Fibroblast of skin of scalp (primary cell): ENCODE results near the gene DNAH9.

Experiments
- DNase-seq: peaks from one replicate; pipeline ENCODE4 v3.0.0-alpha.2; 2013

The DNAH9 gene

GRCh38 chr17:11612956-11613355 is 14.7 kb downstream of the DNAH9 start:
- no peak for DNase-seq

GRCh38 chr17:11618861-11619566 is 20.7 kb downstream of the DNAH9 start:
- DNase-seq: no peak

- no peak for DNase-seq
Observed at GRCh38 chr17:11622492-11622891, 24.2 kb downstream of the DNAH9 start.

GRCh38 chr17:11624976-11625375 is 26.7 kb downstream of the DNAH9 start:
- no peak for DNase-seq

- DNase-seq: no peak
Observed at GRCh38 chr17:11625878-11626277, 27.6 kb downstream of the DNAH9 start.

- no peak for DNase-seq
Observed at GRCh38 chr17:11627301-11627940, 29.2 kb downstream of the DNAH9 start.

DNA sequence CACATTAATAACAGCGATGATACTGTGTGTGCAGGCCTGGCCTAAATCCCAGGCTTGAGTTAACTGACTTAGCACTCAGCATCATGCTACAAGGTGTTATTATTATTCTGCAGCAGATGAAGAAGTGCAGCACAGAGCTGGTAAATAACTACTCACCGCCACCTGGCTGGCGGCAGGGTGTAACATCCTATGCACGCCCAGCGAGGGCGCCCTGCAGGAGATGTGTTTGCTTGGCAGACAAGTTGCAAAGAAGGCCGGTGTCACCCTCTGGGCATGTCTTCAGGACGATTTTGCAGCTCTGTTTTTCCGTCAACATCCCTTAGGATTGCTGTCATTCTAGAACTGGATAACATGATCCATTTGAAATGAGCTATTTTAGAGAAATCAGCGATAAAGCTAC is 30.1 kb downstream of the DNAH9 start:
- DNase-seq: no peak

- no peak for DNase-seq
Observed at GRCh38 chr17:11628831-11629230, 30.6 kb downstream of the DNAH9 start.

DNA sequence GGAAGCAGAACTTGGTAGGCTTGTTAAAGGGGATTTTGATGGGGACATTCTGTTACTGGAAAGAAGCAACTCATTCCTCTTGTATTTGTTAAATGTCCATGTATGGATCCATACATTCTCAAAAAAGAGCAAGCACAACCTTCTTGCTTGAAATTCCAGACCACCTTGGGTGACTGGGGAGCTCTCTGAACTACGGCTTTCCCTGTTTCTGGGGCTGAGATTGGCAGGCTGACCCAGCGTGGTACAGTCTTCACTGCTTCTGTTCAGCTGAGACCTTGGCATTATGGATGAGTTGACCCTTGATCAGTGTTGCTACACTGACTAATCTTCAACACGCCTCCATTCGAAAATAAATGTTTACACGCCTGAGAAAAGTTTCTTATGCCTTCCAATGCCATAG is 38.5 kb downstream of the DNAH9 start:
- DNase-seq: no peak

DNA sequence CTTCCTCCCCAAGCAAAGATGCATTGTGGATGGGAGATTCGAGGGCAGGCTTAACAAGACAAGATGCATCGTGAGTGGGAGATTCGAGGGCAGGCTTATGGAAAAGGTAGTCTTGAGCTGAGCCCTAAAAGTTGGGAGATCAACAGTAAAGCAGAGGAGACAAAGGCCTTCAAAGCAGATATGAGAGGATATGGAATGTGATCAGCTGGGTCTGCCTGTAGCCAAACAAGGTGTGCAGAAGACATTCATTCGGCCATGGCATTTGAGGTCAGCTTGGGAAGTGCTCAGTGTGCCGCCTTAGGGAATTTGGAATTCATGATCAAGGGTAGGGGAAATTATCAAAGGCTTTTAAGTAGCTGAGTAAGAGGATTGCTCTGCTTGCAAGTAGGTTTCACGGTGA is 39.5 kb downstream of the DNAH9 start:
- DNase-seq: no peak

- no peak for DNase-seq
Observed at GRCh38 chr17:11638700-11639265, 40.5 kb downstream of the DNAH9 start.

- no peak for DNase-seq
Observed at GRCh38 chr17:11639736-11640462, 41.6 kb downstream of the DNAH9 start.

DNA sequence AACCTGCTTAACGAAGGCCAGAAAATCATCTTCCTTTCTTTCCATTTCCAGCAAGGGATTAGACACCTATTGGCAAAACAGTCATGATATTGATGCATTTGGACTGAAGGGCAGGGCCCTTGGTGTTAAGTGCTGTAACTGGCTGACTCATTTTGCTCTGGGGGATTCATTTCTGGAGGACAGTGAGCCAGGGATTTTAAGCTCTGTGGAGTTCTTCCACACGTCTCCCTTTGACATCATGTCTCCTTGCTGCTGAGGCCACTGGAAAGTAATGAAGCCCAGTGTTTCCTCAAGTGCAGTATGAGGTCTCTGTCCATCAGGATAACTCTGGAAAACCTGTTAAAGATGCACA is 42.2 kb downstream of the DNAH9 start:
- DNase-seq: no peak

GRCh38 chr17:11641521-11642275 is 43.4 kb downstream of the DNAH9 start:
- no peak for DNase-seq

DNA sequence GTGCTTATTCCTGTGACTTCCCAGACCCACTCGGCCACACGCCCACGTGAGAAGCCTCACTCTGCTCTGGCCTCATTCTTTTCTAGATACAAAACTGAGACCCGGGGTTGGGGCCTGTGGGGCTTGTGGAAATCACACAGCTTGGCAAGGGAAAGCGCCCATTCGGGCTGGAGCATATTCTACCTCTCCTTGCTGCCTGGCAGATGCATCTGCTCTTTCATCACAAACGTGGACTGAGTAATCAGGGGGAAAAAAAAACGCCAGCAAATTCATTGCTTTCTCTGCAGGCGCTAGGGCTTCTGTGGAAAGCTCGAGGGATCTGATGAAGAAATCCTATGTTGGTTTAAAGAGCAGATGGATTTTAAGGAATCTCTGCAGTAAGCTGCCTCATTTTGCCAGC is 44.4 kb downstream of the DNAH9 start:
- DNase-seq: no peak

- DNase-seq: no peak
Observed at GRCh38 chr17:11643851-11644250, 45.6 kb downstream of the DNAH9 start.

- peak; percentile 65 for DNase-seq
Observed at GRCh38 chr17:11644265-11645212, 46.3 kb downstream of the DNAH9 start.

- DNase-seq: no peak
Observed at GRCh38 chr17:11645426-11645825, 47.2 kb downstream of the DNAH9 start.

DNA sequence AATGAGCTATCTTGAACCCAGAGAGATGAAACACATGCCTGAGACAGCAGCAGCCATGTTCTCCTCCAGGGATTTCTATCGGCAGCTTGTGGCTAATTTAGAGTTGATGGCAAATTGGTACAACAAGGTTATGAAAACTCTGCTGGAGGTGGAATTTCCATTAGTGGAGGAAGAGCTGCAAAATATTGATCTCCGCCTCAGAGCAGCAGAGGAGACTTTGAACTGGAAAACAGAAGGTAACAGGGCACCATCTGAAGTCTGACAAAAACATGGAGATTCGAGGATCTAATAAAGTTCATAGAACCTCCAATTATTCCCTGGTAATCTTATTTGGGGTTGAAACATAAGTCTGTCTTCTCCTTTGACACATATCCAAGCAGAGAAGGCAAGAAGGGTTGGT is 52.8 kb downstream of the DNAH9 start:
- DNase-seq: no peak

GRCh38 chr17:11668618-11669017 is 70.3 kb downstream of the DNAH9 start:
- no peak for DNase-seq

DNA sequence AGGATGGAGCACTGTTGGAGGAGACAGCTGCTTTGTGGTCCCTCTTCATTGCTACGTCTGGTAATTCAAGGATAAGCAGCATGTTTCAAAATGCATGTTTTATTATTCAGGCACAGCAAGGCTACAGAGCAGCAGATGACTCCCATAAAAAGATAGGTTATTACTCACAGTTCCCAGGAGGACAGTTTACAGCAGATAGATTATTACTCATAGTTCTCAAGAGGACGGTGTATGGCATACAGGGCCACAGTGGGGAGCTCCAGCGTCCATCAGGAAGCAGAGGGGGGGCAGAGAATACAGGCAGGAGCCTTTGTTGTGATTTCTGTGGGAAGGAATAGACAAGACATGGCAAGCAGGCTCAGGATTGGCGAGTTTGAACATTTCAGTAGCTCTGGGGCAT is 72.9 kb downstream of the DNAH9 start:
- no peak for DNase-seq

- DNase-seq: no peak
Observed at GRCh38 chr17:11682646-11683045, 84.4 kb downstream of the DNAH9 start.
